HEK293 (cell line): ENCODE measurements around the gene ITGAL.

Experiments used
- CTCF ChIA-PET: fragments of 350-600 bp; formaldehyde crosslinking; extraction: SDS; loops from one replicate; lab custom pipeline; 2021; ENCODE audit warnings: antibody characterized with exemption; lab: Yijun Ruan, JAX
- POLR2A ChIA-PET: fragments of 300-600 bp; formaldehyde crosslinking; extraction: SDS; loops from one replicate; lab custom pipeline; 2020; ENCODE audit warnings: antibody characterized with exemption, inconsistent platforms; lab: Yijun Ruan, JAX
- H3K27ac ChIP-seq: fragments of 200-500 bp; sonication (Bioruptor generic); 2 replicates; pipeline ENCODE4 v1.5.1; 2014; ENCODE audit warnings: low read depth, low read length, control low read depth, inconsistent platforms; ENCODE audit errors: extremely low read depth
- H3K36me3 ChIP-seq, 2 experiments: fragments of 200-500 bp in 1 of 2; sonication (Bioruptor generic) in 1 of 2; 1 replicate in 1 of 2; 2 replicates in 1 of 2; pipeline ENCODE4 v1.5.1; 2014 to 2017; ENCODE audit warnings: inconsistent platforms in 2 of 2, low read length in 2 of 2; ENCODE audit not compliant: control insufficient read depth in 2 of 2, insufficient read depth in 1 of 2
- H3K4me1 ChIP-seq: fragments of 200-500 bp; sonication (Bioruptor generic); 2 replicates; pipeline ENCODE4 v1.5.1; 2014; ENCODE audit warnings: mild to moderate bottlenecking, low read length, inconsistent platforms; ENCODE audit not compliant: control insufficient read depth, insufficient read depth
- H3K4me3 ChIP-seq: 2 replicates; pipeline ENCODE4 v1.5.1; 2011; ENCODE audit warnings: low read depth, mild to moderate bottlenecking, control low read depth, low read length, moderate library complexity
- H3K9me3 ChIP-seq: fragments of 200-500 bp; sonication (Bioruptor generic); 2 replicates; pipeline ENCODE4 v1.5.1; 2014; ENCODE audit warnings: low read depth, low read length, inconsistent platforms; ENCODE audit not compliant: control insufficient read depth, insufficient read depth
- AEBP2 ChIP-seq: fragments of 450-650 bp; formaldehyde crosslinking; IDR thresholded peaks from 2 replicates; pipeline ENCODE4 v1.5.1; 2016; ENCODE audit warnings: missing biosample characterization, missing genetic modification characterization, borderline replicate concordance
- BCL11A ChIP-seq: fragments of 450-650 bp; formaldehyde crosslinking; IDR thresholded peaks from 2 replicates; pipeline ENCODE4 v1.5.1; 2016; ENCODE audit warnings: low read depth, missing biosample characterization, missing genetic modification characterization
- BCL6B ChIP-seq: fragments of 450-650 bp; formaldehyde crosslinking; IDR thresholded peaks from 2 replicates; pipeline ENCODE4 v1.5.1; 2017; ENCODE audit warnings: missing biosample characterization, missing genetic modification characterization
- HOXA7 ChIP-seq: sonication (generic); formaldehyde crosslinking; IDR thresholded peaks from 2 replicates; pipeline ENCODE4 v1.8.1; 2022; ENCODE audit warnings: missing genetic modification reagents, borderline replicate concordance
- MYNN ChIP-seq: fragments of 450-650 bp; formaldehyde crosslinking; IDR thresholded peaks from 2 replicates; pipeline ENCODE4 v1.5.1; 2016; ENCODE audit warnings: missing biosample characterization, missing genetic modification characterization, borderline replicate concordance
- PRDM1 ChIP-seq: fragments of 450-650 bp; formaldehyde crosslinking; IDR thresholded peaks from 2 replicates; pipeline ENCODE4; 2016; ENCODE audit warnings: missing biosample characterization, missing genetic modification characterization
- PRDM4 ChIP-seq: fragments of 450-650 bp; formaldehyde crosslinking; IDR thresholded peaks from 2 replicates; pipeline ENCODE4 v1.5.1; 2017; ENCODE audit warnings: missing biosample characterization, missing genetic modification characterization
- REPIN1 ChIP-seq: fragments of 450-650 bp; formaldehyde crosslinking; IDR thresholded peaks from 2 replicates; pipeline ENCODE4 v1.5.1; 2017; ENCODE audit warnings: missing biosample characterization, missing genetic modification characterization, low read depth
- SP2 ChIP-seq: fragments of 450-650 bp; formaldehyde crosslinking; IDR thresholded peaks from 2 replicates; pipeline ENCODE4 v1.5.1; 2016; ENCODE audit warnings: missing biosample characterization, missing genetic modification characterization
- YY2 ChIP-seq: fragments of 450-650 bp; formaldehyde crosslinking; IDR thresholded peaks from 2 replicates; pipeline ENCODE4 v1.5.1; 2016; ENCODE audit warnings: missing biosample characterization, missing genetic modification characterization
- ZBTB21 ChIP-seq: fragments of 450-650 bp; formaldehyde crosslinking; IDR thresholded peaks from 2 replicates; pipeline ENCODE4 v1.5.1; 2017; ENCODE audit warnings: missing biosample characterization, missing genetic modification characterization
- ZEB2 ChIP-seq: fragments of 450-650 bp; formaldehyde crosslinking; IDR thresholded peaks from 2 replicates; pipeline ENCODE4 v1.5.1; 2016; ENCODE audit warnings: missing biosample characterization, missing genetic modification characterization
- ZFP41 ChIP-seq: fragments of 450-650 bp; formaldehyde crosslinking; IDR thresholded peaks from 2 replicates; pipeline ENCODE4 v1.5.1; 2016; ENCODE audit warnings: missing biosample characterization, missing genetic modification characterization, borderline replicate concordance
- ZNF148 ChIP-seq: fragments of 450-650 bp; formaldehyde crosslinking; IDR thresholded peaks from 2 replicates; pipeline ENCODE4 v1.5.0; 2017; ENCODE audit warnings: missing biosample characterization, missing genetic modification characterization, borderline replicate concordance
- ZNF2 ChIP-seq: fragments of 450-650 bp; formaldehyde crosslinking; IDR thresholded peaks from 2 replicates; pipeline ENCODE4 v1.5.1; 2016; ENCODE audit warnings: missing biosample characterization, missing genetic modification characterization
- ZNF211 ChIP-seq: fragments of 450-650 bp; formaldehyde crosslinking; IDR thresholded peaks from 2 replicates; pipeline ENCODE4 v1.5.1; 2016; ENCODE audit warnings: low read depth, missing biosample characterization, missing genetic modification characterization
- ZNF274 ChIP-seq, 2 experiments: fragments of 200-500 bp in 1 of 2; fragments of 450-650 bp in 1 of 2; sonication (Bioruptor generic) in 1 of 2; formaldehyde crosslinking in 1 of 2; IDR thresholded peaks; 2 replicates each; pipeline versions ENCODE4 v1.5.1 to v1.6.1; 2014 to 2016; ENCODE audit warnings: borderline replicate concordance in 1 of 2, inconsistent platforms in 1 of 2, low read length in 1 of 2, missing biosample characterization in 1 of 2, missing genetic modification characterization in 1 of 2
- ZNF302 ChIP-seq: fragments of 450-650 bp; formaldehyde crosslinking; IDR thresholded peaks from 2 replicates; pipeline ENCODE4 v1.5.1; 2016; ENCODE audit warnings: missing biosample characterization, missing genetic modification characterization, low read depth
- ZNF391 ChIP-seq: fragments of 450-650 bp; formaldehyde crosslinking; IDR thresholded peaks from 2 replicates; pipeline ENCODE4 v1.5.1; 2016; ENCODE audit warnings: low read depth, missing biosample characterization, missing genetic modification characterization, borderline replicate concordance
- ZNF558 ChIP-seq: fragments of 450-650 bp; formaldehyde crosslinking; IDR thresholded peaks from 2 replicates; pipeline ENCODE4 v1.5.1; 2016; ENCODE audit warnings: missing biosample characterization, missing genetic modification characterization
- ZNF560 ChIP-seq: fragments of 450-650 bp; formaldehyde crosslinking; IDR thresholded peaks from 2 replicates; pipeline ENCODE4 v1.5.1; 2017; ENCODE audit warnings: missing biosample characterization, missing genetic modification characterization, borderline replicate concordance
- ZNF629 ChIP-seq: fragments of 450-650 bp; formaldehyde crosslinking; IDR thresholded peaks from 2 replicates; pipeline ENCODE4 v1.5.1; 2017; ENCODE audit warnings: missing biosample characterization, missing genetic modification characterization
- ZNF660 ChIP-seq: fragments of 450-650 bp; IDR thresholded peaks from 2 replicates; pipeline ENCODE4 v1.5.1; 2018; ENCODE audit warnings: missing biosample characterization, mild to moderate bottlenecking, missing genetic modification characterization
- ZNF670 ChIP-seq: fragments of 450-650 bp; formaldehyde crosslinking; IDR thresholded peaks from 2 replicates; pipeline ENCODE4 v1.5.1; 2016; ENCODE audit warnings: missing biosample characterization, missing genetic modification characterization, low read depth
- ZNF830 ChIP-seq: fragments of 450-650 bp; IDR thresholded peaks from 2 replicates; pipeline ENCODE4 v1.5.0; 2018; ENCODE audit warnings: missing biosample characterization, missing genetic modification characterization, low read depth, mild to moderate bottlenecking, moderate library complexity

ITGAL gene

GRCh38 chr16:30523768-30524574 is 51.4 kb downstream of the ITGAL start:
- Histone ChIP-seq H3K4me3 (no peak overlapping the region), H3K27ac (no peak overlapping the region), H3K9me3 (no peaks in the 10 kb centered on the region), H3K36me3 (peaks cover 0 to 14% of the 10 kb centered on the region in 2 experiments; a peak in 1 of 3 replicates), H3K4me1 (peaks cover 9% of the 10 kb centered on the region)
- ChIA-PET CTCF (interaction anchor here (1.3 kb wide), 1 partner anchor 75 kb away, joined by 3 read pairs; no protein-coding TSS in a partner anchor), POLR2A (interaction anchor here (0.6 to 2.1 kb wide), 11 partner anchors 10 to 473 kb away, joined by 3 to 9 read pairs (median 4); partner anchors contain the start of genes CD2BP2, TBX6, ZNF688 and ZNF764)
- no peak for TF ChIP-seq ZNF830
- no peak for TF ChIP-seq ZNF629 (tag by site-specific recombination)
- no peak for TF ChIP-seq ZNF274 (IDR thresholded peaks at IDR 0.05; ENCODE audit: low read length)
- TF ChIP-seq ZNF274 (tag by site-specific recombination; IDR thresholded peaks at IDR 0.05; ENCODE audit: borderline replicate concordance), result no peak
- TF ChIP-seq ZNF560 (tag by site-specific recombination), result no peak
- no peak for TF ChIP-seq ZNF148 (tag by site-specific recombination)
- no peak for TF ChIP-seq BCL6B (tag by site-specific recombination)
- no peak for TF ChIP-seq AEBP2 (tag by site-specific recombination)
- 0 out of 2 replicates have a peak, but pooled peaks have one; percentile 42 for TF ChIP-seq ZNF2 (tag by site-specific recombination)
- no peak for TF ChIP-seq ZNF558 (tag by site-specific recombination)
- no peak for TF ChIP-seq BCL11A (tag by site-specific recombination)
- TF ChIP-seq ZNF660 (tag by site-specific recombination), result no peak
- TF ChIP-seq SP2 (tag by site-specific recombination), result peak; percentile 25; the same call in 1 of the 2 replicates
- TF ChIP-seq HOXA7 (CRISPR knock-in tag), result no peak
- TF ChIP-seq ZNF391, result 0 out of 2 replicates have a peak, but pooled peaks have one; percentile 60
- no peak for TF ChIP-seq REPIN1 (tag by site-specific recombination)
- TF ChIP-seq ZNF302 (tag by site-specific recombination), result no peak
- TF ChIP-seq PRDM1 (tag by site-specific recombination), result no peak
- no peak for TF ChIP-seq ZNF211 (tag by site-specific recombination)
- TF ChIP-seq ZNF670, result no peak
- TF ChIP-seq MYNN (tag by site-specific recombination), result no peak
- TF ChIP-seq ZEB2, result 0 out of 2 replicates have a peak, but pooled peaks have one; percentile 49
- no peak for TF ChIP-seq ZFP41 (tag by site-specific recombination)
- no peak for TF ChIP-seq ZBTB21 (tag by site-specific recombination)
- no peak for TF ChIP-seq YY2
- TF ChIP-seq PRDM4, result 0 out of 2 replicates have a peak, but pooled peaks have one; percentile 20
